CD4-positive, alpha-beta T cell treated with Interleukin-12 subunit alpha and Interleukin-12 subunit beta, for 1 hour (primary cell): ENCODE data around the gene ATXN1.

Experiments used
- DNase-seq: peaks from one replicate; pipeline ENCODE4 v3.0.0-alpha.2; 2020

Gene ATXN1

GRCh38 chr6:16374016-16374415 lies 387.2 kb downstream of the ATXN1 start:
- DNase-seq = no peak

DNA sequence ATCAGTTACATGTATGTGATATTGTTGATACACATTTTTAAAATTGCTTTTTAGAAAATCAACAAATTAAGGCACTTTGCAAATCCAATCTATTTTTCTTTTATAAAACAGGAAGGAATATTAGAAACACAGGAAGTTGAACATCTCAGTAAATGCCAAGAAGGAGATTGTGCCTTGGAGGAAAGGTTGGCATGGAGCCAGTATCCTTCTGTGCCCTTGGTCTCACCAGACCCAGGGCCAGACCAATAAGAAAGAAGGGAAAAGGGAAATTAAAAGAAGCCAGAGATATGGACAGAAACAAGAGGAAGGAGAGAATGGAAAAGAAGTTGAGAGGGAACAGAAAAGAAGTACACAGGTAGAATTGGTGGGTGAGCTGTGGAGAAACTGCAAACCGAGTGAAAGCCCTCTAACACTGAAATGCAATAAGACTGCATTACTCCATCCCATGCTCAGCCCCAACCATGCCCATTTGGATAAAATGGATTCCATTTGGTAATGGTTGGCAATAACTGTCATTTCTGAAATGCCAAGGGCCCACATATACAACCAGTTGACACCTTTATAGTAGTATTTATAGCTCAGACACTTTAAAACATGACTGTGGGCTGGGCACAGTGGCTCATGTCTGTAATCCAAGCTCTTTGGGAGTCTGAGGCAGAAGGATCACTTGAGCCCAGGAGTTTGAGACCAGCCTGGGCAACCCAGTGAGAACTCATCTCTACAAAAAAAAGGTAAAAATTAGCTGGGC lies 389.1 kb downstream of the ATXN1 start:
- no peak for DNase-seq

DNA sequence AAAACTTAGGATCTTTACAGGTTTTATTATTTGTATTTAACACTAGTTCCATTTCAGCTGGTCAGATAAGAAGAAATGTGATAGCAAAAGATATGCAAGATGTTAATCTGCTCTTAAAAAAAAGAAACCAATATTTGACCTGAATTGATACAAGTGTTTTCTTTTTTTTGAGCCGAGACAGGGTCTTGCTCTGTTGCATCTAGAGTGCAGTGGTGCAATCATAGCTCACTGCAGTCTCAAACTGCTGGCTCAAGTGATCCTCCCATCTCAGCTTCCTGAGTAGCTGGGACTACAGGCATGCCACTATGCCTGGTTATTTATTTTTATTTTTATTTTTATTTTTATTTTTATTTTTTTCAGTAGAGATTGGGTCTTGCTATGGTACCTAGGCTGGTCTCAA lies 389.9 kb downstream of the ATXN1 start:
- DNase-seq = no peak

- DNase-seq = no peak
Measured at GRCh38 chr6:16370943-16371342, 390.3 kb downstream of the ATXN1 start.

GRCh38 chr6:16369989-16370388 lies 391.3 kb downstream of the ATXN1 start:
- DNase-seq = no peak

GRCh38 chr6:16369140-16369745 lies 392.0 kb downstream of the ATXN1 start:
- DNase-seq = no peak

DNA sequence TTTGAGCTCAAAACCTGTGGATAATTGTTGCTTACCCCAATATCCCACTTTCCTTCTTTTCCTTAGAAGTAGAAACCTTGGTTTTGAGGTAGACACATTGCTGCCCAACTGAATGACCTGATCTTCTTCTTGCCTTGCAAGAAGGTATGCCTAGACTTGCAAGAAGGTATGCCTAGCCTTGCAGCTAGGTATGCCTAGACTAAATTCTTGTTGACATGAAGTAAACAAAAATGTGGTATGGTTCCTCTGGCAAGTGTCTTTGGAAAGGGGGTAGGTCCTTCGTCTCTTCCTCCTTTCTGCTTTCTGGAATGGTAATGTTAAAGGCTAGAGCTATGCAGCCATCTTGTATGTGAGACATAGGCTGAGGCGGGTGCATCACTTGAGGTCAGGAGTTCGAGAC lies 393.7 kb downstream of the ATXN1 start:
- DNase-seq = no peak

DNA sequence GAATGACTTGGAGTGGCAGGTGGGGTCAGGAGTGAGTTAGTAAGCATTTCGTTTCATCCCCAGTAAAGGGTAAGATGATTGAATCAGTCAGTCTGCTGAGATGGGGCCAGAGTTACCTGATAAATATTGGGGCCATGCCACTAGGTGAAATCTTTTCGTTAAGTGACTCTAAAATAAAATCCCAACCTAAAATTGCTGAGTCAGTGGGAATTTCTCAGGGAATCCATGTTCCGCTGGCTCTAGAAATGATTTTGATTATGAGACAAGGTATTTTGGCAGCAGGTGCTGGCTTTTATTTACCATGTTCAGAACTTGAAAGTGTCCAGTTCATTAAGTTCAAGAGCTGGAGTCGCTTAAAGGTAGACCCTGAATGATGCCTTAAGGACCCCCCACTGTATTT lies 397.5 kb downstream of the ATXN1 start:
- DNase-seq = no peak

- no peak for DNase-seq
Measured at GRCh38 chr6:16362819-16363589, 398.3 kb downstream of the ATXN1 start.

GRCh38 chr6:16362296-16362695 lies 399.0 kb downstream of the ATXN1 start:
- no peak for DNase-seq

GRCh38 chr6:16361861-16362260 lies 399.4 kb downstream of the ATXN1 start:
- no peak for DNase-seq

GRCh38 chr6:16361121-16361520 lies 400.1 kb downstream of the ATXN1 start:
- no peak for DNase-seq

DNA sequence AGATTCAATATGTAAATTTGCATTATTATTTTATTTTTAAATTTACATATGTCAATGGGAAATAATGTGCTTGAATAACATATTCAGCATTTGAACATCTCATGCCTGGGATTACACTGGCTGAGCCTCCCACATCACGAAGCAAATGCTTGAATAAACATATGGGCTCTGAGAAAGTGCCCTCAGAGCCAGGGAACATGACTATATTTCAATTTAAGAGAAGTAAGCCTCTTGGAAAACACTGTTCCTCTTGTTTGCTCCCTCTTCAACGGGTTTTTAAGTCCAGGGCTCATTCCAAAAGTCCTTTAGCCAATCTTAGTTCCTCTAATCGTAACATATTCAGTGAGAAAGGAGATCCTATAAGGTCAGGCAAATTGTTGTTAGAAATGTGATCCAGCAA lies 400.9 kb downstream of the ATXN1 start:
- DNase-seq = no peak

DNA sequence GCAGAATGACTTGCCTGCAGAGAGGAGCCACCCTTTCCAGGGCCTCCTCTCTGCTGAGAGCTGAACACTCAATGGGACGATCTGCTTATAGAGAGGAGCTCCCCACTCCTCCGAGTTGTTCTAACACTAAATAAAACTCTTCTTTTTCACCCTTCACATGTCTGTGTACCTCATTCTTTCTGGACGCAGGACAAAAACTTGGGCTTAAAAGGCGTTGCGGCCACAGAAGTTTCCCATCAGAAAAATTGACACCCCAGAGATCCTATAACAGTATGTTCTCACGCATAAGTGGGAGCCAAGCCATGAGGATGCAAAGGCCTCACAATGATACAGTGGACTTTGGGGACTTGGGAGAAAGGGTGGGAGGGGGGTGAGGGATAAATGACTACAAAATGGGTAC lies 401.7 kb downstream of the ATXN1 start:
- DNase-seq = no peak

DNA sequence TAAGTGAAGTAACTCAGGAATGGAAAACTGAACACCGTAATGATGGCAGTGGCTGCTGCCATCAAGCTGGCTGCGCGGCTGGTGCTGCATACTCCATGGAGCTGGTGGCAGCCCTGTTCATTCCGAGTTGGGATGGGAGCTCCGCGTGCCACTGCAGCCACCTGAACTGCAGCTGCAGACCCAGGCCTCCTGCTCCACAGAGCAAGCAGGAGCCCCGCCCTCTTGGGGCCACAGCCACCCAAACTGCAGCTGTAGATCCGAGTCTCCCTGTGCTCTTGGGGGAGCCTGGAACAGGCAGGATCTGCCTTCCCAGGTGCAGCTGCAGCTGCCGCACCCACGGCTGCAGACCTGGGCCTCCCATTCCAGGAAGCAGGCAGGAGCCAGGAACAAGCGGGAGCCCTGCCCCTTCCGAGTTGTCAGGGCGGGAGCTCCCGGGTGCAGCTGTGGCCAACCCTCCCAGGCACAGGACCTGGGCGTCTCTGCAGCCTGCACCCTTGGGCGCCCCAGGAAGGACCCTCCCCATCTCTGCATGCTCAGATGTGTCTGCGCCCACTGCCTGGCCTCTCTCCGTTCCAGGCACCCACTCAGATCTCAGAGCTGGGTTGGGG lies 402.6 kb downstream of the ATXN1 start:
- no peak for DNase-seq

- no peak for DNase-seq
Measured at GRCh38 chr6:16355699-16356446, 405.4 kb downstream of the ATXN1 start.

- no peak for DNase-seq
Measured at GRCh38 chr6:16355238-16355637, 406.0 kb downstream of the ATXN1 start.

- DNase-seq = no peak
Measured at GRCh38 chr6:16354692-16355091, 406.6 kb downstream of the ATXN1 start.

GRCh38 chr6:16352821-16353438 lies 408.3 kb downstream of the ATXN1 start:
- DNase-seq = no peak

DNA sequence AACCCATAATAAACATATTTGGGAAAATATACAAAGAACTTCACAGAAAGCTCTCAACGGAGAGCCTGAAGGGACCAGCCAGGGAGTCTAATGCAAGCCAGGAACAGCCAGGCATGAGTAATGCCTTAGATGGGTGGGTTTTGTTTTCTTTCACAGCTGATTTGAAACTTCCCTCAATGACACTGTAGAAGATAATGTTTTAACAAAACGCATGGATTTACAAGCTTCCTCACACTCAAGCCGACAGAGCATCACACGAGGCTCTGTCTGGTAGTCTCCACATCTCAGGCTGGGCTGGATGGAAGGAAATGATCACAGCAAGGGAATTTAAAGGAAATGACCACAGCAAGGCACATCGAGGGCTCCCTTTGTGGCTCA lies 409.0 kb downstream of the ATXN1 start:
- DNase-seq = no peak

- DNase-seq = no peak
Measured at GRCh38 chr6:16349544-16349943, 411.7 kb downstream of the ATXN1 start.

DNA sequence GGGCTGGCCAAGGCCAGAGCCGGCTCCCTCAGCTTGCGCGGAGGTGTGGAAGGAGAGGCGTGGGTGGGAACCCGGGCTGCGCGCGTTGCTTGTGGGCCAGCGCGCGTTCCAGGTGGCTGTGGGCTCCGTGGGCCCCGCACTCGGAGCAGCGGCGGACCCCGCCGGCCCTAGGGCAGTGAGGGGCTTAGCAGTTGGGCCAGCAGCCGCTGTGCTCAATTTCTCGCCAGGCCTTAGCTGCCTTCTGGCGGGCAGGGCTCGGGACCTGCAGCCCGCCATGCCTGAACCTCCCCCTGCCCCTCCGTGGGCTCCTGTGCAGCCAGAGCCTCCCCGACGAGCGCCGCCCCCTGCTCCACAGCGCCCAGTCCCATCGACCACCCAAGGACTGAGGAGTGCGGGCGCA lies 414.4 kb downstream of the ATXN1 start:
- DNase-seq = no peak
